CD14-positive monocyte (primary cell): ENCODE data around the gene NUP54. TPM values are rescaled to one million over a fixed set of nuclear protein-coding genes. Genes with fewer than 3 reads are reported as not detected.

ENCODE experiments used
- DNase-seq, 3 donors: peaks; one replicate each; pipeline ENCODE4 v3.0.0-alpha.2; 2011 to 2022
- H2AFZ ChIP-seq: 2 replicates; pipeline ENCODE4 v1.6.0; 2012; ENCODE audit warnings: mild to moderate bottlenecking, low read depth, low read length, inconsistent platforms; ENCODE audit not compliant: insufficient read depth, poor library complexity, severe bottlenecking
- H3K27ac ChIP-seq, 2 donors: 1 replicate in 1 of 2; 2 replicates in 1 of 2; pipeline ENCODE4 v1.5.1; 2012 to 2013; ENCODE audit warnings: low read length in 2 of 2, control low read depth in 1 of 2, inconsistent platforms in 1 of 2, low read depth in 1 of 2, mild to moderate bottlenecking in 1 of 2
- H3K27me3 ChIP-seq, 2 donors: one replicate each; pipeline versions ENCODE4 v1.6.0 to v1.6.1; 2011 to 2013; ENCODE audit warnings: low read length in 2 of 2; ENCODE audit not compliant: control insufficient read depth in 2 of 2, insufficient read depth in 2 of 2
- H3K36me3 ChIP-seq, 2 donors: replicated peaks in 1 of 2; 1 replicate in 1 of 2; 2 replicates in 1 of 2; pipeline versions ENCODE4 v1.5.1 to v1.6.1; 2012 to 2013; ENCODE audit warnings: low read length in 2 of 2, control low read depth in 1 of 2, inconsistent platforms in 1 of 2, mild to moderate bottlenecking in 1 of 2; ENCODE audit not compliant: insufficient read depth in 2 of 2, control insufficient read depth in 1 of 2
- H3K4me1 ChIP-seq, 2 donors: 1 replicate in 1 of 2; 2 replicates in 1 of 2; pipeline versions ENCODE4 v1.5.1 to v1.6.1; 2012 to 2013; ENCODE audit warnings: low read length in 2 of 2, control low read depth in 1 of 2, inconsistent platforms in 1 of 2, mild to moderate bottlenecking in 1 of 2, moderate library complexity in 1 of 2; ENCODE audit not compliant: insufficient read depth in 2 of 2, control insufficient read depth in 1 of 2
- H3K4me2 ChIP-seq: replicated peaks from 2 replicates; pipeline ENCODE3; 2012; ENCODE audit warnings: low read length, moderate library complexity, mild to moderate bottlenecking; ENCODE audit not compliant: poor library complexity, severe bottlenecking; ENCODE audit errors: extremely low read depth
- H3K4me3 ChIP-seq, 3 experiments: fragments of 200-600 bp in 1 of 3; sonication (generic) in 1 of 3; replicated peaks in 1 of 3; 1 replicate in 2 of 3; 2 replicates in 1 of 3; pipeline ENCODE4 v1.5.1; 2011 to 2013; ENCODE audit warnings: low read length in 3 of 3, mild to moderate bottlenecking in 3 of 3, control low read depth in 2 of 3, low read depth in 2 of 3, inconsistent platforms in 1 of 3, moderate library complexity in 1 of 3
- H3K79me2 ChIP-seq: 2 replicates; pipeline ENCODE4 v1.6.0; 2012; ENCODE audit warnings: mild to moderate bottlenecking, control low read depth, inconsistent platforms, low read length, moderate library complexity; ENCODE audit not compliant: insufficient read depth
- H3K9ac ChIP-seq: 2 replicates; pipeline ENCODE4 v1.6.0; 2017; ENCODE audit warnings: low read length, mild to moderate bottlenecking; ENCODE audit not compliant: insufficient read depth, poor library complexity, severe bottlenecking
- H3K9me3 ChIP-seq, 2 donors: replicated peaks in 1 of 2; 1 replicate in 1 of 2; 2 replicates in 1 of 2; pipeline versions ENCODE4 v1.5.1 to v1.6.1; 2012 to 2013; ENCODE audit warnings: low read length in 2 of 2, control low read depth in 1 of 2; ENCODE audit not compliant: control insufficient read depth in 1 of 2, insufficient read depth in 1 of 2
- H4K20me1 ChIP-seq: 2 replicates; pipeline ENCODE4 v1.6.0; 2012; ENCODE audit warnings: mild to moderate bottlenecking, low read length, control low read depth, moderate library complexity; ENCODE audit not compliant: insufficient read depth
- H3K27ac Mint-ChIP-seq, 7 donors: one replicate each; pipeline ENCODE4 v1.8.0; 2020; ENCODE audit warnings: mild to moderate bottlenecking in 7 of 7, mixed read lengths in 7 of 7, moderate library complexity in 6 of 7, inconsistent platforms in 2 of 7
- H3K27me3 Mint-ChIP-seq, 3 donors: one replicate each; pipeline ENCODE4 v1.8.0; 2021 to 2022; ENCODE audit warnings: low read depth in 3 of 3, mild to moderate bottlenecking in 3 of 3, mixed read lengths in 3 of 3, moderate library complexity in 3 of 3, inconsistent platforms in 1 of 3
- H3K36me3 Mint-ChIP-seq, 2 donors: one replicate each; pipeline ENCODE4 v1.8.0; 2020; ENCODE audit warnings: mixed read lengths in 2 of 2, inconsistent platforms in 1 of 2, mild to moderate bottlenecking in 1 of 2
- H3K4me1 Mint-ChIP-seq: one replicate; pipeline ENCODE4 v1.8.0; 2020; ENCODE audit warnings: mild to moderate bottlenecking, mixed read lengths
- H3K4me3 Mint-ChIP-seq, 2 donors: one replicate each; pipeline ENCODE4 v1.8.0; 2020; ENCODE audit warnings: mild to moderate bottlenecking in 2 of 2, mixed read lengths in 2 of 2, moderate library complexity in 1 of 2
- H3K9me3 Mint-ChIP-seq, 7 donors: one replicate each; pipeline ENCODE4 v1.8.0; 2020 to 2022; ENCODE audit warnings: mixed read lengths in 7 of 7, mild to moderate bottlenecking in 6 of 7, moderate library complexity in 6 of 7, inconsistent platforms in 2 of 7
- WGBS: methylation state at CpG from one replicate; pipeline ENCODE4 v1.1.5; 2013; ENCODE audit warnings: missing lambda C conversion rate; ENCODE audit not compliant: insufficient coverage; 5-methylcytosine and 5-hydroxymethylcytosine counted together
- intact Hi-C, 2 donors: fragments of 100-400 bp; cut with micrococcal nuclease; formaldehyde crosslinking; loops; one replicate each; pipeline versions ENCODE4 v1.15.0 to v1.15.1; 2023
- polyA plus RNA-seq, 3 donors: library from polyadenylated mRNA; depleted of rRNA in 1 of 3; unstranded in 2 of 3; stranded (reverse) in 1 of 3; fragments of 300-500 nt in 2 of 3; fragments of >200 nt in 1 of 3; fragmentation: Illumina TruSeq in 2 of 3; gene quantifications; 1 replicate in 2 of 3; 2 replicates in 1 of 3; pipeline ENCODE4 v1.2.3, GENCODE V29; 2012 to 2021
- TF ChIP-seq, protein P1 (sequence below): fragments of 200-600 bp; IDR thresholded peaks from one replicate; pipeline ENCODE4 v1.8.0; 2022; ENCODE audit warnings: antibody characterized with exemption, mild to moderate bottlenecking

The NUP54 gene
- polyA plus RNA-seq, 3 donors, result 15.0 to 25.0 (median 16.2) TPM

DNA sequence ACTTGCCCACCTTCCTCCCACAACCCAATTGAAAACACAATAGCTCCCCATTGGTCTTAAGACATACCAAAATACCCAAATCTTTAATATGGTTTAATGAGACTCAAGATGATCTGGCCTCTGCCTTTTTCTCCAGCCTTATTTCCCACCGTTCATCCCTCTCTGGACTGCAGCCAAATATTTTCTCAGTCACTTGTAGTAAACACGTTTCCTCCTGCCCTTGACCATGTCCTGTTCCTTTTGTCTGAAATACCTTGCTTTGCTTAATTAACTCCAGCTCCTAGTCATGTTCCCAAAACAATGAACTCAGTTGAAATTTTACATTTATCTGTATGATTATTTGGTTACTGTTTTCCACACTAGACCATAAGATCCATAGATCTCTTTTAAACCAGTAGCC lies 8.4 kb upstream of the NUP54 start:
- TF ChIP-seq, protein P1, sequence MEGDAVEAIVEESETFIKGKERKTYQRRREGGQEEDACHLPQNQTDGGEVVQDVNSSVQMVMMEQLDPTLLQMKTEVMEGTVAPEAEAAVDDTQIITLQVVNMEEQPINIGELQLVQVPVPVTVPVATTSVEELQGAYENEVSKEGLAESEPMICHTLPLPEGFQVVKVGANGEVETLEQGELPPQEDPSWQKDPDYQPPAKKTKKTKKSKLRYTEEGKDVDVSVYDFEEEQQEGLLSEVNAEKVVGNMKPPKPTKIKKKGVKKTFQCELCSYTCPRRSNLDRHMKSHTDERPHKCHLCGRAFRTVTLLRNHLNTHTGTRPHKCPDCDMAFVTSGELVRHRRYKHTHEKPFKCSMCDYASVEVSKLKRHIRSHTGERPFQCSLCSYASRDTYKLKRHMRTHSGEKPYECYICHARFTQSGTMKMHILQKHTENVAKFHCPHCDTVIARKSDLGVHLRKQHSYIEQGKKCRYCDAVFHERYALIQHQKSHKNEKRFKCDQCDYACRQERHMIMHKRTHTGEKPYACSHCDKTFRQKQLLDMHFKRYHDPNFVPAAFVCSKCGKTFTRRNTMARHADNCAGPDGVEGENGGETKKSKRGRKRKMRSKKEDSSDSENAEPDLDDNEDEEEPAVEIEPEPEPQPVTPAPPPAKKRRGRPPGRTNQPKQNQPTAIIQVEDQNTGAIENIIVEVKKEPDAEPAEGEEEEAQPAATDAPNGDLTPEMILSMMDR, result no peak
- Mint-ChIP-seq H3K4me3 (no peak overlapping the region), H3K27ac (no peak overlapping the region), H3K27me3 (no peaks in the 10 kb centered on the region), H3K4me1 (no peaks in the 10 kb centered on the region), H3K36me3 (peaks cover 26 to 36% of the 10 kb centered on the region in 2 donors), H3K9me3 (peaks cover 4 to 9% (median 7%) of the 10 kb centered on the region in 7 donors)
- Histone ChIP-seq H3K4me2 (no peak overlapping the region), H2AFZ (no peak overlapping the region), H4K20me1 (no peaks in the 10 kb centered on the region), H3K9me3 (no peaks in the 10 kb centered on the region), H3K36me3 (peaks cover 12 to 36% of the 10 kb centered on the region in 2 donors), H3K4me3 (no peak overlapping the region), H3K27me3 (no peaks in the 10 kb centered on the region), H3K27ac (no peak overlapping the region), H3K9ac (no peak overlapping the region), H3K4me1 (no peaks in the 10 kb centered on the region), H3K79me2 (no peaks in the 10 kb centered on the region)
- DNase-seq, result no peak
- intact Hi-C loops, result no loop called here
- 15% methylated on average over 2 of the region's 2 CpGs for WGBS

DNA sequence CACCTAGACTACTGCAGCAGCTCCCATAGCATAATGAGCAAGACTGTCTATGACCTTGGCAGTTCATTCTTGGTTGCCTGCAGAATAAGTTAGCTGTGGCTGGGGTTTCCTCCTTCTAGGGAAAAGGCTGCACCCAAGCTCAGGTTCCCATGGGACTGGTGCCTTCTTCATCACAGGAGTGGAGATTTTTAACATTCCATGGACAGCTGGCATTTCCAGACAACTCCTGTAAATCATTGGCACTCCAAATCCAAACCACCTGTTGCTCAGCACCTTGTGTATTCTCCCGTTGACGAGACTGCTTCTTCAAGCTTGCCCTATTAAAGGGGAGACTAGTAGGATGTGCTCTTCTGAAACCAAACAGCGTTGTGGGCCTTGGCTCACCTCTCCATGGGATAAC lies 7.8 kb upstream of the NUP54 start:
- Histone ChIP-seq H3K79me2 (no peaks in the 10 kb centered on the region), H3K4me3 (no peak overlapping the region), H3K9me3 (no peaks in the 10 kb centered on the region), H3K27me3 (no peaks in the 10 kb centered on the region), H3K27ac (no peak overlapping the region), H3K4me1 (no peaks in the 10 kb centered on the region), H4K20me1 (no peaks in the 10 kb centered on the region), H2AFZ (no peak overlapping the region), H3K9ac (no peak overlapping the region), H3K36me3 (peaks cover 6 to 30% of the 10 kb centered on the region in 2 donors), H3K4me2 (no peak overlapping the region)
- TF ChIP-seq, protein P1, result no peak
- Mint-ChIP-seq H3K4me1 (no peaks in the 10 kb centered on the region), H3K36me3 (peaks cover 20 to 29% of the 10 kb centered on the region in 2 donors), H3K9me3 (peaks cover 4 to 9% (median 7%) of the 10 kb centered on the region in 7 donors), H3K27ac (peak overlapping the region in 2 of 7 donors; percentile 8 to 52), H3K4me3 (no peak overlapping the region), H3K27me3 (no peaks in the 10 kb centered on the region)
- intact Hi-C loops, result no loop called here
- DNase-seq, result no peak
- WGBS, result no CpG with 5 or more reads among the region's 3 CpGs
